Measurements from ENCODE around the gene PLD1.

GRCh38 chr3:171598990-171599389, 211.3 kb downstream of the PLD1 start:
- TF ChIP-seq CTCF (IDR thresholded peaks at IDR 0.05; ENCODE audit: low read depth, low read length, missing input control) (no peak), REST (IDR thresholded peaks at IDR 0.05) (no peak), TAF1 (conservative IDR thresholded peaks at IDR 0.05) (no peak), RXRA (IDR thresholded peaks at IDR 0.05) (no peak)
